CD14-positive monocyte (primary cell): ENCODE results near the gene ARFGAP3. TPM values are rescaled to one million over a fixed set of nuclear protein-coding genes. Genes with fewer than 3 reads are reported as not detected.

Source experiments
- DNase-seq, 3 donors: peaks; one replicate each; pipeline ENCODE4 v3.0.0-alpha.2; 2011 to 2022
- H2AFZ ChIP-seq: 2 replicates; pipeline ENCODE4 v1.6.0; 2012; ENCODE audit warnings: mild to moderate bottlenecking, low read depth, low read length, inconsistent platforms; ENCODE audit not compliant: insufficient read depth, poor library complexity, severe bottlenecking
- H3K27ac ChIP-seq, 2 donors: 1 replicate in 1 of 2; 2 replicates in 1 of 2; pipeline ENCODE4 v1.5.1; 2012 to 2013; ENCODE audit warnings: low read length in 2 of 2, control low read depth in 1 of 2, inconsistent platforms in 1 of 2, low read depth in 1 of 2, mild to moderate bottlenecking in 1 of 2
- H3K27me3 ChIP-seq, 2 donors: one replicate each; pipeline versions ENCODE4 v1.6.0 to v1.6.1; 2011 to 2013; ENCODE audit warnings: low read length in 2 of 2; ENCODE audit not compliant: control insufficient read depth in 2 of 2, insufficient read depth in 2 of 2
- H3K36me3 ChIP-seq, 2 donors: replicated peaks in 1 of 2; 1 replicate in 1 of 2; 2 replicates in 1 of 2; pipeline versions ENCODE4 v1.5.1 to v1.6.1; 2012 to 2013; ENCODE audit warnings: low read length in 2 of 2, control low read depth in 1 of 2, inconsistent platforms in 1 of 2, mild to moderate bottlenecking in 1 of 2; ENCODE audit not compliant: insufficient read depth in 2 of 2, control insufficient read depth in 1 of 2
- H3K4me1 ChIP-seq, 2 donors: 1 replicate in 1 of 2; 2 replicates in 1 of 2; pipeline versions ENCODE4 v1.5.1 to v1.6.1; 2012 to 2013; ENCODE audit warnings: low read length in 2 of 2, control low read depth in 1 of 2, inconsistent platforms in 1 of 2, mild to moderate bottlenecking in 1 of 2, moderate library complexity in 1 of 2; ENCODE audit not compliant: insufficient read depth in 2 of 2, control insufficient read depth in 1 of 2
- H3K4me2 ChIP-seq: replicated peaks from 2 replicates; pipeline ENCODE3; 2012; ENCODE audit warnings: low read length, moderate library complexity, mild to moderate bottlenecking; ENCODE audit not compliant: poor library complexity, severe bottlenecking; ENCODE audit errors: extremely low read depth
- H3K4me3 ChIP-seq, 3 experiments: fragments of 200-600 bp in 1 of 3; sonication (generic) in 1 of 3; replicated peaks in 1 of 3; 1 replicate in 2 of 3; 2 replicates in 1 of 3; pipeline ENCODE4 v1.5.1; 2011 to 2013; ENCODE audit warnings: low read length in 3 of 3, mild to moderate bottlenecking in 3 of 3, control low read depth in 2 of 3, low read depth in 2 of 3, inconsistent platforms in 1 of 3, moderate library complexity in 1 of 3
- H3K79me2 ChIP-seq: 2 replicates; pipeline ENCODE4 v1.6.0; 2012; ENCODE audit warnings: mild to moderate bottlenecking, control low read depth, inconsistent platforms, low read length, moderate library complexity; ENCODE audit not compliant: insufficient read depth
- H3K9ac ChIP-seq: 2 replicates; pipeline ENCODE4 v1.6.0; 2017; ENCODE audit warnings: low read length, mild to moderate bottlenecking; ENCODE audit not compliant: insufficient read depth, poor library complexity, severe bottlenecking
- H3K9me3 ChIP-seq, 2 donors: replicated peaks in 1 of 2; 1 replicate in 1 of 2; 2 replicates in 1 of 2; pipeline versions ENCODE4 v1.5.1 to v1.6.1; 2012 to 2013; ENCODE audit warnings: low read length in 2 of 2, control low read depth in 1 of 2; ENCODE audit not compliant: control insufficient read depth in 1 of 2, insufficient read depth in 1 of 2
- H4K20me1 ChIP-seq: 2 replicates; pipeline ENCODE4 v1.6.0; 2012; ENCODE audit warnings: mild to moderate bottlenecking, low read length, control low read depth, moderate library complexity; ENCODE audit not compliant: insufficient read depth
- H3K27ac Mint-ChIP-seq, 7 donors: one replicate each; pipeline ENCODE4 v1.8.0; 2020; ENCODE audit warnings: mild to moderate bottlenecking in 7 of 7, mixed read lengths in 7 of 7, moderate library complexity in 6 of 7, inconsistent platforms in 2 of 7
- H3K27me3 Mint-ChIP-seq, 3 donors: one replicate each; pipeline ENCODE4 v1.8.0; 2021 to 2022; ENCODE audit warnings: low read depth in 3 of 3, mild to moderate bottlenecking in 3 of 3, mixed read lengths in 3 of 3, moderate library complexity in 3 of 3, inconsistent platforms in 1 of 3
- H3K36me3 Mint-ChIP-seq, 2 donors: one replicate each; pipeline ENCODE4 v1.8.0; 2020; ENCODE audit warnings: mixed read lengths in 2 of 2, inconsistent platforms in 1 of 2, mild to moderate bottlenecking in 1 of 2
- H3K4me1 Mint-ChIP-seq: one replicate; pipeline ENCODE4 v1.8.0; 2020; ENCODE audit warnings: mild to moderate bottlenecking, mixed read lengths
- H3K4me3 Mint-ChIP-seq, 2 donors: one replicate each; pipeline ENCODE4 v1.8.0; 2020; ENCODE audit warnings: mild to moderate bottlenecking in 2 of 2, mixed read lengths in 2 of 2, moderate library complexity in 1 of 2
- H3K9me3 Mint-ChIP-seq, 7 donors: one replicate each; pipeline ENCODE4 v1.8.0; 2020 to 2022; ENCODE audit warnings: mixed read lengths in 7 of 7, mild to moderate bottlenecking in 6 of 7, moderate library complexity in 6 of 7, inconsistent platforms in 2 of 7
- WGBS: methylation state at CpG from one replicate; pipeline ENCODE4 v1.1.5; 2013; ENCODE audit warnings: missing lambda C conversion rate; ENCODE audit not compliant: insufficient coverage; 5-methylcytosine and 5-hydroxymethylcytosine counted together
- intact Hi-C, 2 donors: fragments of 100-400 bp; cut with micrococcal nuclease; formaldehyde crosslinking; loops; one replicate each; pipeline versions ENCODE4 v1.15.0 to v1.15.1; 2023
- polyA plus RNA-seq, 3 donors: library from polyadenylated mRNA; depleted of rRNA in 1 of 3; unstranded in 2 of 3; stranded (reverse) in 1 of 3; fragments of 300-500 nt in 2 of 3; fragments of >200 nt in 1 of 3; fragmentation: Illumina TruSeq in 2 of 3; gene quantifications; 1 replicate in 2 of 3; 2 replicates in 1 of 3; pipeline ENCODE4 v1.2.3, GENCODE V29; 2012 to 2021
- TF ChIP-seq, protein P1 (sequence below): fragments of 200-600 bp; IDR thresholded peaks from one replicate; pipeline ENCODE4 v1.8.0; 2022; ENCODE audit warnings: antibody characterized with exemption, mild to moderate bottlenecking

Gene ARFGAP3
- polyA plus RNA-seq, 3 donors: 22.3 to 38.7 (median 34.8) TPM

DNA sequence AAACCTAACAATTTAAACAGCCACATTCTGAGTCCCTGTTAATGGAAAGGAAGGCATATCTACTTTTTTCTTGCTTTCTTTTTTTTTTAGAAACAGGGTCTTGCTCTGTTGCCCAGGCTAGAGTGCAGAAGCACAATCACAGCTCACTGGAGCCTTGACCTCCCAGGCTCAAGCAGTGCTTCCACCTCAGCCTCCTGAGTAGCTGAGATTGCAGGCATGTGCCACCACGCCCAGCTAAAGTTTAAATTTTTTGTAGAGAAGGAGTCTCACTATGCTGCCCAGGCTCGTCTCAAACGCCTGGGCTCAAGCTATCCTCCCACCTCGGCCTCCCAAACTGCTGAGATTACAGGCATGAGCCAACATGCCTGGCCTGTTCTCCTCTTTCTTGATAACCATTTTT is 25.4 kb downstream of the ARFGAP3 start:
- Histone ChIP-seq H3K36me3 (peaks cover 82 to 93% of the 10 kb centered on the region in 2 donors), H4K20me1 (no peaks in the 10 kb centered on the region), H3K9me3 (no peaks in the 10 kb centered on the region), H3K27me3 (no peaks in the 10 kb centered on the region), H2AFZ (no peak overlapping the region), H3K79me2 (no peaks in the 10 kb centered on the region), H3K4me3 (no peak overlapping the region), H3K4me1 (no peaks in the 10 kb centered on the region), H3K9ac (no peak overlapping the region), H3K4me2 (no peak overlapping the region), H3K27ac (no peak overlapping the region)
- DNase-seq: no peak
- TF ChIP-seq, protein P1, sequence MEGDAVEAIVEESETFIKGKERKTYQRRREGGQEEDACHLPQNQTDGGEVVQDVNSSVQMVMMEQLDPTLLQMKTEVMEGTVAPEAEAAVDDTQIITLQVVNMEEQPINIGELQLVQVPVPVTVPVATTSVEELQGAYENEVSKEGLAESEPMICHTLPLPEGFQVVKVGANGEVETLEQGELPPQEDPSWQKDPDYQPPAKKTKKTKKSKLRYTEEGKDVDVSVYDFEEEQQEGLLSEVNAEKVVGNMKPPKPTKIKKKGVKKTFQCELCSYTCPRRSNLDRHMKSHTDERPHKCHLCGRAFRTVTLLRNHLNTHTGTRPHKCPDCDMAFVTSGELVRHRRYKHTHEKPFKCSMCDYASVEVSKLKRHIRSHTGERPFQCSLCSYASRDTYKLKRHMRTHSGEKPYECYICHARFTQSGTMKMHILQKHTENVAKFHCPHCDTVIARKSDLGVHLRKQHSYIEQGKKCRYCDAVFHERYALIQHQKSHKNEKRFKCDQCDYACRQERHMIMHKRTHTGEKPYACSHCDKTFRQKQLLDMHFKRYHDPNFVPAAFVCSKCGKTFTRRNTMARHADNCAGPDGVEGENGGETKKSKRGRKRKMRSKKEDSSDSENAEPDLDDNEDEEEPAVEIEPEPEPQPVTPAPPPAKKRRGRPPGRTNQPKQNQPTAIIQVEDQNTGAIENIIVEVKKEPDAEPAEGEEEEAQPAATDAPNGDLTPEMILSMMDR: no peak
- H3K27ac Mint-ChIP-seq: no peak overlapping the region
- no peaks in the 10 kb centered on the region for H3K27me3 Mint-ChIP-seq
- WGBS: 100% methylated on average over 1 of the region's 4 CpGs
- H3K9me3 Mint-ChIP-seq: no peaks in the 10 kb centered on the region
- peaks cover 68 to 88% of the 10 kb centered on the region in 2 donors for H3K36me3 Mint-ChIP-seq
- intact Hi-C loops: no loop called here
- no peak overlapping the region for H3K4me3 Mint-ChIP-seq
- no peaks in the 10 kb centered on the region for H3K4me1 Mint-ChIP-seq

DNA sequence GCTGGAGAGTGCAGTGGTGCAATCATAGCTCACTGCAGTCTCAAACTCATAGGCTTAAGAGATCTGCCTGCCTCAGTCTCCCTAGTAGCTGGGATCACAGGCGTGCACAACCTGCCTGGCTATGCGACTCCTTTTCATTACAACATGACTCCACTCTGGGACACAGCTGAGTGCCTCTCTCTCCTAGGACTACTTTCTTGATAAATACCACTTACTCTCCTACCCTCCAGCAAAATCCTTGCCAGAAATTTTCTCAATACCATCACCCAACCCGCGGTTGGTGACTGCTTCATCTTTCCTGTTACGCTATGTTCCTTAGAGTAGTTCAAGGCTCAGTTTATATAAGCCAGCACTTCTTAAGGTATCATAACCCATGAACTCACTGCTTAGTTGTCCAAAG is 26.9 kb downstream of the ARFGAP3 start:
- Histone ChIP-seq H3K79me2 (no peaks in the 10 kb centered on the region), H3K27me3 (no peaks in the 10 kb centered on the region), H3K9ac (no peak overlapping the region), H3K9me3 (no peaks in the 10 kb centered on the region), H3K4me2 (no peak overlapping the region), H3K4me3 (no peak overlapping the region), H3K4me1 (no peaks in the 10 kb centered on the region), H2AFZ (no peak overlapping the region), H3K27ac (no peak overlapping the region), H4K20me1 (no peaks in the 10 kb centered on the region), H3K36me3 (peaks cover 85 to 93% of the 10 kb centered on the region in 2 donors)
- no peak overlapping the region for H3K4me3 Mint-ChIP-seq
- intact Hi-C loops: no loop called here
- H3K9me3 Mint-ChIP-seq: no peaks in the 10 kb centered on the region
- peaks cover 66 to 90% of the 10 kb centered on the region in 2 donors for H3K36me3 Mint-ChIP-seq
- peak overlapping the region in 1 of 7 donors; percentile 28 for H3K27ac Mint-ChIP-seq
- TF ChIP-seq, protein P1: no peak
- 98% methylated on average over 5 of the region's 5 CpGs for WGBS
- H3K27me3 Mint-ChIP-seq: no peaks in the 10 kb centered on the region
- DNase-seq: no peak
- no peaks in the 10 kb centered on the region for H3K4me1 Mint-ChIP-seq
